ENCODE measurements around the gene TMEM191C.
"Not testable (repeated sequence)": the region's sequence is repeated elsewhere in the genome, so short reads cannot be mapped to it uniquely, and the experiment has no call there.

- TF ChIP-seq CTCF (conservative IDR thresholded peaks at IDR 0.05); EZH2 (IDR thresholded peaks at IDR 0.05; ENCODE audit: low read depth): not testable (repeated sequence)
Observed at GRCh38 chr22:21424084-21424709, 43.0 kb upstream of the TMEM191C start.

Measured in PC-9 (cell line).